Eye (tissue), 1 donor: ENCODE data around the gene DZANK1.
"Not testable (repeated sequence)": the region's sequence is repeated elsewhere in the genome, so short reads cannot be mapped to it uniquely, and the experiment has no call there.

Source experiments
- DNase-seq: peaks from one replicate; pipeline ENCODE4 v3.0.0-alpha.2; 2015

The DZANK1 gene

GRCh38 chr20:18364768-18365167 lies 102.1 kb downstream of the DZANK1 start:
- DNase-seq = no peak

- peak; percentile 10 for DNase-seq
These were observed 103.1 kb downstream of the DZANK1 start for GRCh38 chr20:18363708-18364107.

- DNase-seq = no peak
These were observed 103.9 kb downstream of the DZANK1 start for GRCh38 chr20:18362916-18363315.

- peak; percentile 30 for DNase-seq
These were observed 105.2 kb downstream of the DZANK1 start for GRCh38 chr20:18361678-18362077.

GRCh38 chr20:18360635-18361034 lies 106.2 kb downstream of the DZANK1 start:
- DNase-seq = no peak

GRCh38 chr20:18359854-18360253 lies 107.0 kb downstream of the DZANK1 start:
- no peak for DNase-seq

GRCh38 chr20:18349749-18350148 lies 117.1 kb downstream of the DZANK1 start:
- not testable (repeated sequence) for DNase-seq
